CD14-positive monocyte (primary cell): ENCODE results near the gene TATDN2. TPM values are rescaled to one million over a fixed set of nuclear protein-coding genes. Genes with fewer than 3 reads are reported as not detected.

Experiments used
- DNase-seq, 3 donors: peaks; one replicate each; pipeline ENCODE4 v3.0.0-alpha.2; 2011 to 2022
- H2AFZ ChIP-seq: 2 replicates; pipeline ENCODE4 v1.6.0; 2012; ENCODE audit warnings: mild to moderate bottlenecking, low read depth, low read length, inconsistent platforms; ENCODE audit not compliant: insufficient read depth, poor library complexity, severe bottlenecking
- H3K27ac ChIP-seq, 2 donors: 1 replicate in 1 of 2; 2 replicates in 1 of 2; pipeline ENCODE4 v1.5.1; 2012 to 2013; ENCODE audit warnings: low read length in 2 of 2, control low read depth in 1 of 2, inconsistent platforms in 1 of 2, low read depth in 1 of 2, mild to moderate bottlenecking in 1 of 2
- H3K27me3 ChIP-seq, 2 donors: one replicate each; pipeline versions ENCODE4 v1.6.0 to v1.6.1; 2011 to 2013; ENCODE audit warnings: low read length in 2 of 2; ENCODE audit not compliant: control insufficient read depth in 2 of 2, insufficient read depth in 2 of 2
- H3K36me3 ChIP-seq, 2 donors: replicated peaks in 1 of 2; 1 replicate in 1 of 2; 2 replicates in 1 of 2; pipeline versions ENCODE4 v1.5.1 to v1.6.1; 2012 to 2013; ENCODE audit warnings: low read length in 2 of 2, control low read depth in 1 of 2, inconsistent platforms in 1 of 2, mild to moderate bottlenecking in 1 of 2; ENCODE audit not compliant: insufficient read depth in 2 of 2, control insufficient read depth in 1 of 2
- H3K4me1 ChIP-seq, 2 donors: 1 replicate in 1 of 2; 2 replicates in 1 of 2; pipeline versions ENCODE4 v1.5.1 to v1.6.1; 2012 to 2013; ENCODE audit warnings: low read length in 2 of 2, control low read depth in 1 of 2, inconsistent platforms in 1 of 2, mild to moderate bottlenecking in 1 of 2, moderate library complexity in 1 of 2; ENCODE audit not compliant: insufficient read depth in 2 of 2, control insufficient read depth in 1 of 2
- H3K4me2 ChIP-seq: replicated peaks from 2 replicates; pipeline ENCODE3; 2012; ENCODE audit warnings: low read length, moderate library complexity, mild to moderate bottlenecking; ENCODE audit not compliant: poor library complexity, severe bottlenecking; ENCODE audit errors: extremely low read depth
- H3K4me3 ChIP-seq, 3 experiments: fragments of 200-600 bp in 1 of 3; sonication (generic) in 1 of 3; replicated peaks in 1 of 3; 1 replicate in 2 of 3; 2 replicates in 1 of 3; pipeline ENCODE4 v1.5.1; 2011 to 2013; ENCODE audit warnings: low read length in 3 of 3, mild to moderate bottlenecking in 3 of 3, control low read depth in 2 of 3, low read depth in 2 of 3, inconsistent platforms in 1 of 3, moderate library complexity in 1 of 3
- H3K79me2 ChIP-seq: 2 replicates; pipeline ENCODE4 v1.6.0; 2012; ENCODE audit warnings: mild to moderate bottlenecking, control low read depth, inconsistent platforms, low read length, moderate library complexity; ENCODE audit not compliant: insufficient read depth
- H3K9ac ChIP-seq: 2 replicates; pipeline ENCODE4 v1.6.0; 2017; ENCODE audit warnings: low read length, mild to moderate bottlenecking; ENCODE audit not compliant: insufficient read depth, poor library complexity, severe bottlenecking
- H3K9me3 ChIP-seq, 2 donors: replicated peaks in 1 of 2; 1 replicate in 1 of 2; 2 replicates in 1 of 2; pipeline versions ENCODE4 v1.5.1 to v1.6.1; 2012 to 2013; ENCODE audit warnings: low read length in 2 of 2, control low read depth in 1 of 2; ENCODE audit not compliant: control insufficient read depth in 1 of 2, insufficient read depth in 1 of 2
- H4K20me1 ChIP-seq: 2 replicates; pipeline ENCODE4 v1.6.0; 2012; ENCODE audit warnings: mild to moderate bottlenecking, low read length, control low read depth, moderate library complexity; ENCODE audit not compliant: insufficient read depth
- H3K27ac Mint-ChIP-seq, 7 donors: one replicate each; pipeline ENCODE4 v1.8.0; 2020; ENCODE audit warnings: mild to moderate bottlenecking in 7 of 7, mixed read lengths in 7 of 7, moderate library complexity in 6 of 7, inconsistent platforms in 2 of 7
- H3K27me3 Mint-ChIP-seq, 3 donors: one replicate each; pipeline ENCODE4 v1.8.0; 2021 to 2022; ENCODE audit warnings: low read depth in 3 of 3, mild to moderate bottlenecking in 3 of 3, mixed read lengths in 3 of 3, moderate library complexity in 3 of 3, inconsistent platforms in 1 of 3
- H3K36me3 Mint-ChIP-seq, 2 donors: one replicate each; pipeline ENCODE4 v1.8.0; 2020; ENCODE audit warnings: mixed read lengths in 2 of 2, inconsistent platforms in 1 of 2, mild to moderate bottlenecking in 1 of 2
- H3K4me1 Mint-ChIP-seq: one replicate; pipeline ENCODE4 v1.8.0; 2020; ENCODE audit warnings: mild to moderate bottlenecking, mixed read lengths
- H3K4me3 Mint-ChIP-seq, 2 donors: one replicate each; pipeline ENCODE4 v1.8.0; 2020; ENCODE audit warnings: mild to moderate bottlenecking in 2 of 2, mixed read lengths in 2 of 2, moderate library complexity in 1 of 2
- H3K9me3 Mint-ChIP-seq, 7 donors: one replicate each; pipeline ENCODE4 v1.8.0; 2020 to 2022; ENCODE audit warnings: mixed read lengths in 7 of 7, mild to moderate bottlenecking in 6 of 7, moderate library complexity in 6 of 7, inconsistent platforms in 2 of 7
- CTCF ChIP-seq: fragments of 200-600 bp; IDR thresholded peaks from one replicate; pipeline ENCODE4 v1.8.0; 2022; ENCODE audit warnings: antibody characterized with exemption, mild to moderate bottlenecking
- WGBS: methylation state at CpG from one replicate; pipeline ENCODE4 v1.1.5; 2013; ENCODE audit warnings: missing lambda C conversion rate; ENCODE audit not compliant: insufficient coverage; 5-methylcytosine and 5-hydroxymethylcytosine counted together
- intact Hi-C, 2 donors: fragments of 100-400 bp; cut with micrococcal nuclease; formaldehyde crosslinking; loops; one replicate each; pipeline versions ENCODE4 v1.15.0 to v1.15.1; 2023
- polyA plus RNA-seq, 3 donors: library from polyadenylated mRNA; depleted of rRNA in 1 of 3; unstranded in 2 of 3; stranded (reverse) in 1 of 3; fragments of 300-500 nt in 2 of 3; fragments of >200 nt in 1 of 3; fragmentation: Illumina TruSeq in 2 of 3; gene quantifications; 1 replicate in 2 of 3; 2 replicates in 1 of 3; pipeline ENCODE4 v1.2.3, GENCODE V29; 2012 to 2021

Gene TATDN2
- polyA plus RNA-seq, 3 donors, result 6.0 to 27.1 (median 6.0) TPM

GRCh38 chr3:10315101-10315500 is 66.8 kb downstream of the TATDN2 start:
- H3K27ac Mint-ChIP-seq, result no peak overlapping the region
- no peak for TF ChIP-seq CTCF

GRCh38 chr3:10315771-10316344 is 67.6 kb downstream of the TATDN2 start:
- Histone ChIP-seq H2AFZ (no peak overlapping the region), H3K36me3 (peaks cover 78 to 84% of the 10 kb centered on the region in 2 donors), H3K27me3 (no peaks in the 10 kb centered on the region), H3K9me3 (no peaks in the 10 kb centered on the region), H3K4me3 (no peak overlapping the region), H4K20me1 (peaks cover 36% of the 10 kb centered on the region), H3K27ac (no peak overlapping the region), H3K79me2 (peaks cover 47% of the 10 kb centered on the region), H3K4me2 (no peak overlapping the region), H3K4me1 (peaks cover 12 to 18% of the 10 kb centered on the region in 2 donors), H3K9ac (no peak overlapping the region)
- intact Hi-C loops, result no loop called here
- Mint-ChIP-seq H3K4me1 (peaks cover 17% of the 10 kb centered on the region), H3K36me3 (peaks cover 66 to 80% of the 10 kb centered on the region in 2 donors), H3K4me3 (no peak overlapping the region), H3K27me3 (no peaks in the 10 kb centered on the region), H3K27ac (no peak overlapping the region), H3K9me3 (no peaks in the 10 kb centered on the region)
- WGBS, result 97% methylated on average over 4 of the region's 4 CpGs
- TF ChIP-seq CTCF, result no peak
- DNase-seq, result no peak

More at GRCh38 chr3:10315101-10315500, 66.8 kb downstream of the TATDN2 start:
- Histone ChIP-seq H3K36me3 (peaks cover 85 to 91% of the 10 kb centered on the region in 2 donors), H2AFZ (no peak overlapping the region), H3K9me3 (no peaks in the 10 kb centered on the region), H3K4me2 (no peak overlapping the region), H3K79me2 (peaks cover 40% of the 10 kb centered on the region), H3K9ac (no peak overlapping the region), H3K27me3 (no peaks in the 10 kb centered on the region), H4K20me1 (peaks cover 36% of the 10 kb centered on the region), H3K4me3 (no peak overlapping the region), H3K27ac (no peak overlapping the region), H3K4me1 (peaks cover 8 to 13% of the 10 kb centered on the region in 2 donors)
- 97% methylated on average over 5 of the region's 14 CpGs for WGBS
- Mint-ChIP-seq H3K9me3 (no peaks in the 10 kb centered on the region), H3K27me3 (no peaks in the 10 kb centered on the region), H3K36me3 (peaks cover 74 to 87% of the 10 kb centered on the region in 2 donors), H3K4me3 (no peak overlapping the region), H3K4me1 (peaks cover 15% of the 10 kb centered on the region)
- no peak for DNase-seq
- intact Hi-C loops, result no loop called here
